ENCODE measurements around the gene CLDN6.

CLDN6 gene

DNA sequence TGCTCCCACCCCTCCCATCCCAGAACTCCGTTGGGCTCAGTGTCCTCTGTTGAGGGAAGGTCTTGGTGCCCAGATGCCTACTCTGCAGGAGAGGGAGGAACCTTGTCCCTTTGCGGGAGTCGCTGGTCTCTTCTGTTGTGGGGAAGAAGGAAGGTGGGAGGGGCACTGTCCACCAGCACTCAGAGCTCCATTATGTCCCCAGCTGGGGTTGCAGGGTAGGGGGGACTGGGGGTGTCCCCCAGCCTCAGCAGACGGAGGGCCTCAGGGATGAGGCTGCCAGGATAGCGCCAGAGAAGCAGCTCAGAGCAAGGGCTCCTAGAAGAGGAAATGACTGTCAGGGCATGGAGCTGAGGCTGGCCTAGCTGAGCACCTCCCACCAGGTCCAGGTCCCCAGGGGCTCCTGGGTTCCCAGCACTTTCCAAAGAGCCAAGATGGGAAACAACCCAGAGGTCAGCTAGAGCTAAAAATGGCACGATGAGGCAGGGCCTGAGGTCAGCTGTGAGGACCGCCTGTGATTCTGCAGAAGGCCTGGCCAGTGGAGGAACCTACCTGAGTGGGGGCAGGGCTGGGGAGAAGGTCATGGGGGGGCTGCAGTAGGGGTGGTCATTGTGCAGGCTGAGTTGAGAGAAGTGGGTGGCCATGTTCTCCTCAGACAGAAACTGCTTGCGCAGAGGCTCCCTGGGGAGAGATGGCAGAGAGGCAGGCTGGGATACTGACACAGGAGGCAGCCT, 4.9 kb upstream of the CLDN6 start:
- Histone ChIP-seq H4K20me1 (ENCODE audit: insufficient read depth, low read length) (no peaks in the 10 kb centered on the region), H3K4me2 (ENCODE audit: low read length) (peak overlapping the region; percentile 90), H3K9me2 (ENCODE audit: low read depth, low read length) (no peaks in the 10 kb centered on the region), H3K79me2 (ENCODE audit: insufficient read depth, low read length) (no peaks in the 10 kb centered on the region), H3K9me3 (ENCODE audit: low read length) (no peaks in the 10 kb centered on the region), H3K4me1 (ENCODE audit: insufficient read depth, low read length, severe bottlenecking) (peaks cover 44% of the 10 kb centered on the region), H3K27ac (ENCODE audit: low read depth, low read length, poor library complexity, severe bottlenecking) (peak overlapping the region; percentile 81), H3K9ac (ENCODE audit: low read length) (peak overlapping the region; percentile 89; the same call in 1 of the 2 replicates), H3K36me3 (ENCODE audit: insufficient read depth, low read length) (peaks cover 11% of the 10 kb centered on the region), H2AFZ (ENCODE audit: low read length) (no peak overlapping the region), H3F3A (ENCODE audit: insufficient read depth, low read length) (no peaks in the 10 kb centered on the region), H3K27me3 (ENCODE audit: insufficient read depth, low read length) (no peaks in the 10 kb centered on the region), H3K4me3 (ENCODE audit: low read depth, low read length, poor library complexity, severe bottlenecking) (peak overlapping the region; percentile 71)
- TF ChIP-seq EZH2 (IDR thresholded peaks at IDR 0.05; ENCODE audit: borderline replicate concordance, low read length), result no peak

DNA sequence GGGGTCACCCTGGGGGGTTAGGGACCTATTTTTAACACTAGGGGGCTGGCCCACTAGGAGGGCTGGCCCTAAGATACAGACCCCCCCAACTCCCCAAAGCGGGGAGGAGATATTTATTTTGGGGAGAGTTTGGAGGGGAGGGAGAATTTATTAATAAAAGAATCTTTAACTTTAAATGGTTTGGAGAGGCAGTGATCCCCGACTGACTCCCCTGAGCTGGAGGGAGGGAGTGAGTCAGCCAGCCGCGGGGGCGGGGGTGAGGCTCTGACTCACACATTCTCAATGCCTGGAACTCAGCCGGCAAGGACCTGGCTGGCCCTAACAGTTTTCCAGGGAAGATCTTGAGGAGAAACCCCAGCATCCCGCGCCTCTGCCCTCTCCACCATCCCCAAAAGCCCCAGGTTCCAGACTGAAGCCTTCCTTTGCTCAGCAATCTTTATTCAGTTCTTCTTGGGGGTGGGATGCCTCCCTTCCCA, 4.3 kb upstream of the CLDN6 start:
- peak overlapping the region; percentile 67 for H3K4me3 ChIP-seq (ENCODE audit: low read depth, low read length, poor library complexity, severe bottlenecking)
- no peaks in the 10 kb centered on the region for H4K20me1 ChIP-seq (ENCODE audit: insufficient read depth, low read length)
- no peak overlapping the region; the same call in 1 of the 2 replicates for H3K9ac ChIP-seq (ENCODE audit: low read length)
- H2AFZ ChIP-seq (ENCODE audit: low read length), result no peak overlapping the region
- peak overlapping the region; percentile 97; the same call in 1 of the 2 replicates for H3K4me2 ChIP-seq (ENCODE audit: low read length)
- peak overlapping the region; percentile 55 for H3K27ac ChIP-seq (ENCODE audit: low read depth, low read length, poor library complexity, severe bottlenecking)
- H3K9me3 ChIP-seq (ENCODE audit: low read length), result no peaks in the 10 kb centered on the region
- no peaks in the 10 kb centered on the region for H3K9me2 ChIP-seq (ENCODE audit: low read depth, low read length)
- H3K27me3 ChIP-seq (ENCODE audit: insufficient read depth, low read length), result peaks cover under 1% of the 10 kb centered on the region; the same call in 1 of the 2 replicates
- peaks cover 11% of the 10 kb centered on the region for H3K36me3 ChIP-seq (ENCODE audit: insufficient read depth, low read length)
- no peaks in the 10 kb centered on the region for H3F3A ChIP-seq (ENCODE audit: insufficient read depth, low read length)
- no peak for TF ChIP-seq EZH2 (IDR thresholded peaks at IDR 0.05; ENCODE audit: borderline replicate concordance, low read length)
- TF ChIP-seq, protein P1, sequence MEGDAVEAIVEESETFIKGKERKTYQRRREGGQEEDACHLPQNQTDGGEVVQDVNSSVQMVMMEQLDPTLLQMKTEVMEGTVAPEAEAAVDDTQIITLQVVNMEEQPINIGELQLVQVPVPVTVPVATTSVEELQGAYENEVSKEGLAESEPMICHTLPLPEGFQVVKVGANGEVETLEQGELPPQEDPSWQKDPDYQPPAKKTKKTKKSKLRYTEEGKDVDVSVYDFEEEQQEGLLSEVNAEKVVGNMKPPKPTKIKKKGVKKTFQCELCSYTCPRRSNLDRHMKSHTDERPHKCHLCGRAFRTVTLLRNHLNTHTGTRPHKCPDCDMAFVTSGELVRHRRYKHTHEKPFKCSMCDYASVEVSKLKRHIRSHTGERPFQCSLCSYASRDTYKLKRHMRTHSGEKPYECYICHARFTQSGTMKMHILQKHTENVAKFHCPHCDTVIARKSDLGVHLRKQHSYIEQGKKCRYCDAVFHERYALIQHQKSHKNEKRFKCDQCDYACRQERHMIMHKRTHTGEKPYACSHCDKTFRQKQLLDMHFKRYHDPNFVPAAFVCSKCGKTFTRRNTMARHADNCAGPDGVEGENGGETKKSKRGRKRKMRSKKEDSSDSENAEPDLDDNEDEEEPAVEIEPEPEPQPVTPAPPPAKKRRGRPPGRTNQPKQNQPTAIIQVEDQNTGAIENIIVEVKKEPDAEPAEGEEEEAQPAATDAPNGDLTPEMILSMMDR (IDR thresholded peaks at IDR 0.05; ENCODE audit: low read length), result no peak
- peaks cover 44% of the 10 kb centered on the region for H3K4me1 ChIP-seq (ENCODE audit: insufficient read depth, low read length, severe bottlenecking)
- no peaks in the 10 kb centered on the region for H3K79me2 ChIP-seq (ENCODE audit: insufficient read depth, low read length)

DNA sequence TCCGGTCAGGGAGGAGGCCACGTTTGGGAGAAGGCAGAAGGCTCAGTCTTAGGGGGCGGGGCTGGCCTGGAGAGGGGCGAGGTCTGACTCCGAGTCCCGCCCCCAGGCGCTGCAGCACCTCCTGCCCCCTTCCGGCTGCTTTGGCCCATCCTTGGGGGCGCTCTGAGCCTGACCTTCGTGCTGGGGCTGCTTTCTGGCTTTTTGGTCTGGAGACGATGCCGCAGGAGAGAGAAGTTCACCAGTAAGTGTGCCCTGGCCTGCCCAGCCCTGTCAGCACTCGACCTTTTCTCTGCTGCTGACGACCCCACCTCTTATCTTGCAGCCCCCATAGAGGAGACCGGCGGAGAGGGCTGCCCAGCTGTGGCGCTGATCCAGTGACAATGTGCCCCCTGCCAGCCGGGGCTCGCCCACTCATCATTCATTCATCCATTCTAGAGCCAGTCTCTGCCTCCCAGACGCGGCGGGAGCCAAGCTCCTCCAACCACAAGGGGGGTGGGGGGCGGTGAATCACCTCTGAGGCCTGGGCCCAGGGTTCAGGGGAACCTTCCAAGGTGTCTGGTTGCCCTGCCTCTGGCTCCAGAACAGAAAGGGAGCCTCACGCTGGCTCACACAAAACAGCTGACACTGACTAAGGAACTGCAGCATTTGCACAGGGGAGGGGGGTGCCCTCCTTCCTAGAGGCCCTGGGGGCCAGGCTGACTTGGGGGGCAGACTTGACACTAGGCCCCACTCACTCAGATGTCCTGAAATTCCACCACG, 3.6 kb upstream of the CLDN6 start:
- peak overlapping the region; percentile 67 for H3K4me3 ChIP-seq (ENCODE audit: low read depth, low read length, poor library complexity, severe bottlenecking)
- H3K27ac ChIP-seq (ENCODE audit: low read depth, low read length, poor library complexity, severe bottlenecking), result peak overlapping the region; percentile 55
- no peaks in the 10 kb centered on the region for H4K20me1 ChIP-seq (ENCODE audit: insufficient read depth, low read length)
- no peak overlapping the region for H2AFZ ChIP-seq (ENCODE audit: low read length)
- H3F3A ChIP-seq (ENCODE audit: insufficient read depth, low read length), result no peaks in the 10 kb centered on the region
- H3K79me2 ChIP-seq (ENCODE audit: insufficient read depth, low read length), result no peaks in the 10 kb centered on the region
- TF ChIP-seq EZH2 (IDR thresholded peaks at IDR 0.05; ENCODE audit: borderline replicate concordance, low read length), result no peak
- TF ChIP-seq, protein P1 (IDR thresholded peaks at IDR 0.05; ENCODE audit: low read length), result peak; percentile 58
- H3K27me3 ChIP-seq (ENCODE audit: insufficient read depth, low read length), result peaks cover 4% of the 10 kb centered on the region; the same call in 1 of the 2 replicates
- H3K9ac ChIP-seq (ENCODE audit: low read length), result peak overlapping the region; percentile 60; the same call in 1 of the 2 replicates
- H3K36me3 ChIP-seq (ENCODE audit: insufficient read depth, low read length), result peaks cover 4% of the 10 kb centered on the region
- no peaks in the 10 kb centered on the region for H3K9me3 ChIP-seq (ENCODE audit: low read length)
- H3K9me2 ChIP-seq (ENCODE audit: low read depth, low read length), result no peaks in the 10 kb centered on the region
- peaks cover 44% of the 10 kb centered on the region for H3K4me1 ChIP-seq (ENCODE audit: insufficient read depth, low read length, severe bottlenecking)
- H3K4me2 ChIP-seq (ENCODE audit: low read length), result peak overlapping the region; percentile 97

Measured in OCI-LY1 (cell line).